Stimulated activated memory B cell treated with anti-CD40 and anti-IgM and Interleukin-4, amounts not matched to agents 10 μg/mL and 1 μg/mL and 100 μg/mL, for 72 hours (primary cell): ENCODE results near the gene SEMA3A.

Source experiments
- ATAC-seq: fragments of 150-1000 bp; cut with Tn5 transposase; 2 replicates; pipeline ENCODE4 v1.10.0; 2021
- H3K27ac Mint-ChIP-seq: one replicate; pipeline ENCODE4 v1.8.0; 2022; ENCODE audit warnings: mild to moderate bottlenecking, mixed read lengths
- H3K27me3 Mint-ChIP-seq: one replicate; pipeline ENCODE4 v1.8.0; 2022; ENCODE audit warnings: mixed read lengths
- H3K36me3 Mint-ChIP-seq: one replicate; pipeline ENCODE4 v1.8.0; 2022; ENCODE audit warnings: mixed read lengths
- H3K4me1 Mint-ChIP-seq: one replicate; pipeline ENCODE4 v1.8.0; 2022; ENCODE audit warnings: mixed read lengths
- H3K4me3 Mint-ChIP-seq: one replicate; pipeline ENCODE4 v1.8.0; 2022; ENCODE audit warnings: mild to moderate bottlenecking, moderate library complexity, mixed read lengths
- H3K9me3 Mint-ChIP-seq: one replicate; pipeline ENCODE4 v1.8.0; 2022; ENCODE audit warnings: mixed read lengths

SEMA3A gene

GRCh38 chr7:84017651-84018050 lies 176.9 kb downstream of the SEMA3A start:
- no peak for ATAC-seq
- no peak overlapping the region for H3K27ac Mint-ChIP-seq
- no peaks in the 10 kb centered on the region for H3K36me3 Mint-ChIP-seq
- no peaks in the 10 kb centered on the region for H3K4me1 Mint-ChIP-seq
- no peak overlapping the region for H3K4me3 Mint-ChIP-seq
- H3K27me3 Mint-ChIP-seq = no peaks in the 10 kb centered on the region
- H3K9me3 Mint-ChIP-seq = peaks cover 3% of the 10 kb centered on the region

- Mint-ChIP-seq H3K4me3 (no peak overlapping the region), H3K4me1 (no peaks in the 10 kb centered on the region), H3K36me3 (no peaks in the 10 kb centered on the region), H3K27ac (no peak overlapping the region), H3K27me3 (no peaks in the 10 kb centered on the region), H3K9me3 (peaks cover 3% of the 10 kb centered on the region)
- ATAC-seq = no peak
Observed at GRCh38 chr7:84013616-84014240, 180.9 kb downstream of the SEMA3A start.

GRCh38 chr7:84009782-84010181 lies 184.8 kb downstream of the SEMA3A start:
- Mint-ChIP-seq H3K9me3 (peaks cover under 1% of the 10 kb centered on the region), H3K27ac (no peak overlapping the region), H3K27me3 (no peaks in the 10 kb centered on the region), H3K4me1 (no peaks in the 10 kb centered on the region), H3K4me3 (no peak overlapping the region), H3K36me3 (no peaks in the 10 kb centered on the region)
- ATAC-seq = no peak

- Mint-ChIP-seq H3K4me1 (no peaks in the 10 kb centered on the region), H3K36me3 (no peaks in the 10 kb centered on the region), H3K27ac (no peak overlapping the region), H3K9me3 (no peaks in the 10 kb centered on the region), H3K4me3 (no peak overlapping the region), H3K27me3 (no peaks in the 10 kb centered on the region)
- no peak for ATAC-seq
Observed at GRCh38 chr7:84009051-84009450, 185.5 kb downstream of the SEMA3A start.

- no peak overlapping the region for H3K4me3 Mint-ChIP-seq
- ATAC-seq = no peak
- H3K27me3 Mint-ChIP-seq = no peaks in the 10 kb centered on the region
- H3K4me1 Mint-ChIP-seq = no peaks in the 10 kb centered on the region
- H3K9me3 Mint-ChIP-seq = no peaks in the 10 kb centered on the region
- H3K27ac Mint-ChIP-seq = no peak overlapping the region
- no peaks in the 10 kb centered on the region for H3K36me3 Mint-ChIP-seq
Observed at GRCh38 chr7:84003191-84003590, 191.4 kb downstream of the SEMA3A start.

DNA sequence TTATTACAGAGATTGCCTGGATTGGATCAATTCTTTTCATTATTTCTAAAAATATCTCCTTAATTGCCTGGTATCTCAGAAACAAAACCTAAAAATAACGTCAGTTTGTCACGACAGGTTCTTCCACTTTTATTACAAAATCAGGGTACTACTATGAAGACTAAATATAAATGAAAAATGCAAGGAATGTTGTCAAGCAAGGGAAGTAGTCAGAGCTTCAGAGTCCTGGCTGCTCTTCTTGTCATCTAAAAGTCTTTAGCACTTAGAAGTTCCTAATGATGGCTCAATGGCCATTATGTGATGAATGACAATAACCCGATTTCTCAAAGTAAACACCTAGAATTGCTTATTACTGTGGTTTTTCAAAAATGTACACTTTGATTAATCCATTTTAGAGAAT lies 192.2 kb downstream of the SEMA3A start:
- Mint-ChIP-seq H3K36me3 (no peaks in the 10 kb centered on the region), H3K27ac (no peak overlapping the region), H3K9me3 (no peaks in the 10 kb centered on the region), H3K27me3 (no peaks in the 10 kb centered on the region), H3K4me3 (no peak overlapping the region), H3K4me1 (no peaks in the 10 kb centered on the region)
- no peak for ATAC-seq

- Mint-ChIP-seq H3K4me3 (no peak overlapping the region), H3K4me1 (no peaks in the 10 kb centered on the region)
Observed at GRCh38 chr7:83996879-83997278, 197.7 kb downstream of the SEMA3A start.

GRCh38 chr7:83987764-83988163 lies 206.8 kb downstream of the SEMA3A start:
- H3K9me3 Mint-ChIP-seq = no peaks in the 10 kb centered on the region

More at GRCh38 chr7:83996879-83997278, 197.7 kb downstream of the SEMA3A start:
- no peaks in the 10 kb centered on the region for H3K36me3 Mint-ChIP-seq
- H3K27me3 Mint-ChIP-seq = no peaks in the 10 kb centered on the region
- no peak overlapping the region for H3K27ac Mint-ChIP-seq
- no peak for ATAC-seq
- H3K9me3 Mint-ChIP-seq = no peaks in the 10 kb centered on the region

GRCh38 chr7:83985821-83986220 lies 208.8 kb downstream of the SEMA3A start:
- Mint-ChIP-seq H3K4me1 (no peaks in the 10 kb centered on the region), H3K36me3 (no peaks in the 10 kb centered on the region), H3K9me3 (no peaks in the 10 kb centered on the region), H3K27ac (no peak overlapping the region), H3K4me3 (no peak overlapping the region), H3K27me3 (no peaks in the 10 kb centered on the region)
- no peak for ATAC-seq

More at GRCh38 chr7:83987764-83988163, 206.8 kb downstream of the SEMA3A start:
- no peaks in the 10 kb centered on the region for H3K27me3 Mint-ChIP-seq
- H3K27ac Mint-ChIP-seq = no peak overlapping the region
- ATAC-seq = no peak
- H3K4me1 Mint-ChIP-seq = no peaks in the 10 kb centered on the region
- H3K36me3 Mint-ChIP-seq = no peaks in the 10 kb centered on the region
- no peak overlapping the region for H3K4me3 Mint-ChIP-seq

GRCh38 chr7:83984591-83984990 lies 210.0 kb downstream of the SEMA3A start:
- no peaks in the 10 kb centered on the region for H3K9me3 Mint-ChIP-seq

DNA sequence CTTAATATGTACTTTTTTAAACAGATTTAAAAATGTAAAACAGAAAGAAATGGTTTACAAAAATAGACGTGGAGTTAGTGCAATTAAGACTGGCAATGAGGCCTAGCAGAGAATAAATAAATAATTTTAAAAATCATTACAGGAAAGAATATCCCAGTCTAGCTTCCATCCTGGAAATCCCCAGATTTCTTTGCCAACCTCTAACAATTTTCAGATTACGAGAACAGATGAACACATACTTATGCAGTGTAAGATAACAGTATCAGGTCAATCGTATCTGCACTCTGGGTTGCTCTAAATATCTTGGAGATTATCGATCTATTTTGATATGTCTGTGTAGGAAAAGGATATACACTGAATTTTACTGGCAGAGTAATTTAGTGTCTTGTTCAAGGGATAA lies 210.5 kb downstream of the SEMA3A start:
- no peaks in the 10 kb centered on the region for H3K9me3 Mint-ChIP-seq
- H3K4me1 Mint-ChIP-seq = no peaks in the 10 kb centered on the region
- no peak overlapping the region for H3K27ac Mint-ChIP-seq
- H3K36me3 Mint-ChIP-seq = no peaks in the 10 kb centered on the region
- no peak for ATAC-seq
- H3K4me3 Mint-ChIP-seq = no peak overlapping the region
- no peaks in the 10 kb centered on the region for H3K27me3 Mint-ChIP-seq

More at GRCh38 chr7:83984591-83984990, 210.0 kb downstream of the SEMA3A start:
- Mint-ChIP-seq H3K4me1 (no peaks in the 10 kb centered on the region), H3K36me3 (no peaks in the 10 kb centered on the region), H3K27me3 (no peaks in the 10 kb centered on the region), H3K4me3 (no peak overlapping the region), H3K27ac (no peak overlapping the region)
- no peak for ATAC-seq

DNA sequence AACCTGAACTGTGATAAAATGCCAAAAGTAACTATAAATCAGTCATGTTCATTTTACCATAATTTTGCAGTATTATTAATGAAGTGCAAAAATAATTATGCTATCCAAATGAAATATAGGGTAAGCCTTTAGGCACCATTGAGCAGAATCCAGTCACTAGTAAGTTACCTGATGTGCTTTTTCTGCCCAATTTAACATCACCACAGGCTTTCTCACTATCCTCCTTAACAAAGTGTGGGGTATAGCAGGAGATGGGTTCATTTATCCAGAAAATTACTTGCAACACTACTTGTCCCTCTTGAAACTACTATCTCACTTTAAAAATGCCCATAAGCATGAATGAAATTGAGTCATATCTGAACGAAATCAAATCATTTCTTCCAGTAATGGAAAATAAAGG lies 211.0 kb downstream of the SEMA3A start:
- H3K27me3 Mint-ChIP-seq = no peaks in the 10 kb centered on the region
- no peak overlapping the region for H3K4me3 Mint-ChIP-seq
- no peak overlapping the region for H3K27ac Mint-ChIP-seq
- no peaks in the 10 kb centered on the region for H3K4me1 Mint-ChIP-seq
- ATAC-seq = no peak
- H3K9me3 Mint-ChIP-seq = no peaks in the 10 kb centered on the region
- no peaks in the 10 kb centered on the region for H3K36me3 Mint-ChIP-seq

GRCh38 chr7:83976302-83976701 lies 218.3 kb downstream of the SEMA3A start:
- ATAC-seq = no peak
- H3K9me3 Mint-ChIP-seq = no peaks in the 10 kb centered on the region
- H3K36me3 Mint-ChIP-seq = no peaks in the 10 kb centered on the region

GRCh38 chr7:83970081-83970480 lies 224.5 kb downstream of the SEMA3A start:
- H3K27ac Mint-ChIP-seq = no peak overlapping the region
- ATAC-seq = no peak
- no peaks in the 10 kb centered on the region for H3K36me3 Mint-ChIP-seq
- H3K27me3 Mint-ChIP-seq = no peaks in the 10 kb centered on the region
- H3K4me3 Mint-ChIP-seq = no peak overlapping the region
- H3K9me3 Mint-ChIP-seq = no peaks in the 10 kb centered on the region
- no peaks in the 10 kb centered on the region for H3K4me1 Mint-ChIP-seq

More at GRCh38 chr7:83976302-83976701, 218.3 kb downstream of the SEMA3A start:
- no peak overlapping the region for H3K4me3 Mint-ChIP-seq
- no peaks in the 10 kb centered on the region for H3K27me3 Mint-ChIP-seq
- H3K4me1 Mint-ChIP-seq = no peaks in the 10 kb centered on the region
- no peak overlapping the region for H3K27ac Mint-ChIP-seq

GRCh38 chr7:83964318-83964717 lies 230.3 kb downstream of the SEMA3A start:
- Mint-ChIP-seq H3K27me3 (no peaks in the 10 kb centered on the region), H3K4me3 (no peak overlapping the region), H3K9me3 (no peaks in the 10 kb centered on the region), H3K36me3 (no peaks in the 10 kb centered on the region), H3K27ac (no peak overlapping the region), H3K4me1 (no peaks in the 10 kb centered on the region)
- ATAC-seq = no peak

- H3K27me3 Mint-ChIP-seq = no peaks in the 10 kb centered on the region
Observed at GRCh38 chr7:83957333-83957732, 237.3 kb downstream of the SEMA3A start.

More at GRCh38 chr7:83957333-83957732, 237.3 kb downstream of the SEMA3A start:
- Mint-ChIP-seq H3K9me3 (peaks cover 3% of the 10 kb centered on the region), H3K36me3 (no peaks in the 10 kb centered on the region), H3K4me1 (no peaks in the 10 kb centered on the region), H3K4me3 (no peak overlapping the region), H3K27ac (no peak overlapping the region)
- no peak for ATAC-seq
